A673 (cell line): ENCODE data around the gene MAPK12. TPM values are rescaled to one million over a fixed set of nuclear protein-coding genes. Genes with fewer than 3 reads are reported as not detected.

Experiments used
- BruUV-seq: library from RNA; stranded (reverse); fragments of 400-500 nt; replicated peaks from 2 replicates; lab custom pipeline; 2021; lab: Mats Ljungman, UMichigan
- CTCF ChIA-PET: fragments of 300-600 bp; sonication (Branson Sonifier 250); formaldehyde crosslinking; loops from one replicate; lab custom pipeline; 2022; ENCODE audit warnings: antibody characterized with exemption; lab: Charles Lee
- POLR2A ChIA-PET: fragments of 300-600 bp; sonication (Branson Sonifier 250); formaldehyde crosslinking; loops from one replicate; lab custom pipeline; 2022; ENCODE audit warnings: antibody characterized with exemption; ENCODE audit not compliant: low non-redundant PET; lab: Charles Lee
- DNase-seq: peaks from one replicate; pipeline ENCODE4 v3.0.0-alpha.2; 2015; ENCODE audit warnings: low spot score
- H3K27ac ChIP-seq: fragments of 200-600 bp; sonication (generic); 2 replicates; pipeline ENCODE4 v1.5.1; 2016; ENCODE audit warnings: mixed run types, low read depth, mild to moderate bottlenecking, mixed read lengths, antibody characterized with exemption, low read length; ENCODE audit not compliant: poor library complexity, severe bottlenecking
- H3K27me3 ChIP-seq: fragments of 200-600 bp; sonication (generic); replicated peaks from 2 replicates; pipeline ENCODE4 v1.6.1; 2017; ENCODE audit warnings: mixed run types, low read depth, mild to moderate bottlenecking, mixed read lengths, antibody characterized with exemption, low read length; ENCODE audit not compliant: insufficient read depth, poor library complexity
- H3K36me3 ChIP-seq: fragments of 200-600 bp; sonication (generic); 2 replicates; pipeline ENCODE4 v1.6.1; 2016; ENCODE audit warnings: mixed run types, mild to moderate bottlenecking, mixed read lengths, antibody characterized with exemption, low read length; ENCODE audit not compliant: insufficient read depth, poor library complexity, severe bottlenecking
- H3K4me1 ChIP-seq: fragments of 200-600 bp; sonication (generic); 2 replicates; pipeline ENCODE4 v1.6.1; 2017; ENCODE audit warnings: mixed run types, mild to moderate bottlenecking, mixed read lengths, antibody characterized with exemption, low read length; ENCODE audit not compliant: insufficient read depth, poor library complexity, severe bottlenecking
- H3K4me3 ChIP-seq: fragments of 200-600 bp; sonication (generic); 2 replicates; pipeline ENCODE4 v1.5.1; 2016; ENCODE audit warnings: low read depth, mixed run types, mild to moderate bottlenecking, mixed read lengths, low read length; ENCODE audit not compliant: poor library complexity, severe bottlenecking
- H3K9me3 ChIP-seq: fragments of 200-600 bp; sonication (generic); 2 replicates; pipeline ENCODE4 v1.6.1; 2016; ENCODE audit warnings: mixed run types, low read depth, mild to moderate bottlenecking, mixed read lengths, antibody characterized with exemption, low read length; ENCODE audit not compliant: poor library complexity, severe bottlenecking
- CTCF ChIP-seq: fragments of 300-800, 200-600 bp; sonication (generic); conservative IDR thresholded peaks from 2 replicates; pipeline ENCODE4 v1.5.1; 2017; ENCODE audit warnings: low read depth, mild to moderate bottlenecking, antibody characterized with exemption, low read length, moderate library complexity, mixed read lengths
- EZH2 ChIP-seq: fragments of 200-600 bp; sonication (generic); IDR thresholded peaks from 2 replicates; pipeline ENCODE4 v1.6.1; 2017; ENCODE audit warnings: borderline replicate concordance, low read depth, mild to moderate bottlenecking, mixed read lengths, antibody characterized with exemption, low read length; ENCODE audit not compliant: poor library complexity, severe bottlenecking
- intact Hi-C: fragments of 100-400 bp; cut with micrococcal nuclease; formaldehyde crosslinking; loops from one replicate; pipeline ENCODE4 v1.10.0; 2022; ENCODE audit not compliant: unreplicated experiment
- total RNA-seq: library from RNA; stranded (reverse); gene quantifications from 2 replicates; pipeline ENCODE4 v1.2.3, GENCODE V29; 2021

MAPK12 gene
- total RNA-seq, 1 experiment from 2014 or later = 20.8 TPM

GRCh38 chr22:50303515-50303847 lies 42.0 kb upstream of the MAPK12 start:
- no peaks in the 10 kb centered on the region for H3K27me3 ChIP-seq
- ChIA-PET POLR2A (no interaction called here), CTCF (interaction anchor here (0.5 to 1.1 kb wide), 3 partner anchors 10 to 366 kb away, joined by 3 to 5 read pairs (median 5); no protein-coding TSS in a partner anchor)
- no peak overlapping the region for H3K4me3 ChIP-seq
- peak overlapping the region; percentile 95 for H3K27ac ChIP-seq
- H3K4me1 ChIP-seq = peaks cover 73% of the 10 kb centered on the region
- peaks cover 7% of the 10 kb centered on the region for H3K36me3 ChIP-seq
- no peak for TF ChIP-seq EZH2
- TF ChIP-seq CTCF = no peak
- DNase-seq = no peak
- H3K9me3 ChIP-seq = no peaks in the 10 kb centered on the region
- BruUV-seq = no TSS peak
- intact Hi-C loops = no loop called here

GRCh38 chr22:50302564-50302963 lies 41.1 kb upstream of the MAPK12 start:
- peaks cover 7% of the 10 kb centered on the region for H3K36me3 ChIP-seq
- CTCF ChIA-PET = interaction anchor here (1.1 kb wide), 1 partner anchor 26 kb away, joined by 5 read pairs; no protein-coding TSS in a partner anchor
- peak overlapping the region; percentile 95 for H3K27ac ChIP-seq
- intact Hi-C loops = no loop called here
- no peak for TF ChIP-seq CTCF
- DNase-seq = no peak
- BruUV-seq = no TSS peak
- no peaks in the 10 kb centered on the region for H3K27me3 ChIP-seq
- peaks cover 76% of the 10 kb centered on the region for H3K4me1 ChIP-seq
- H3K4me3 ChIP-seq = no peak overlapping the region
- POLR2A ChIA-PET = no interaction called here
- no peaks in the 10 kb centered on the region for H3K9me3 ChIP-seq

GRCh38 chr22:50302041-50302541 lies 40.6 kb upstream of the MAPK12 start:
- no peaks in the 10 kb centered on the region for H3K27me3 ChIP-seq
- ChIA-PET CTCF (no interaction called here), POLR2A (no interaction called here)
- no peaks in the 10 kb centered on the region for H3K9me3 ChIP-seq
- H3K4me1 ChIP-seq = peaks cover 76% of the 10 kb centered on the region
- TF ChIP-seq EZH2 (no peak), CTCF (no peak)
- BruUV-seq = no TSS peak
- H3K27ac ChIP-seq = peak overlapping the region; percentile 95
- H3K36me3 ChIP-seq = peaks cover 7% of the 10 kb centered on the region
- no peak overlapping the region for H3K4me3 ChIP-seq
- intact Hi-C loops = no loop called here
- DNase-seq = no peak
